ENCODE data around the gene LTK. TPM values are rescaled to one million over a fixed set of nuclear protein-coding genes. Genes with fewer than 3 reads are reported as not detected.

Gene LTK
- total and polyA plus RNA-seq, 2 experiments from 2014 or later: 0.14 TPM; not detected in 1

DNA sequence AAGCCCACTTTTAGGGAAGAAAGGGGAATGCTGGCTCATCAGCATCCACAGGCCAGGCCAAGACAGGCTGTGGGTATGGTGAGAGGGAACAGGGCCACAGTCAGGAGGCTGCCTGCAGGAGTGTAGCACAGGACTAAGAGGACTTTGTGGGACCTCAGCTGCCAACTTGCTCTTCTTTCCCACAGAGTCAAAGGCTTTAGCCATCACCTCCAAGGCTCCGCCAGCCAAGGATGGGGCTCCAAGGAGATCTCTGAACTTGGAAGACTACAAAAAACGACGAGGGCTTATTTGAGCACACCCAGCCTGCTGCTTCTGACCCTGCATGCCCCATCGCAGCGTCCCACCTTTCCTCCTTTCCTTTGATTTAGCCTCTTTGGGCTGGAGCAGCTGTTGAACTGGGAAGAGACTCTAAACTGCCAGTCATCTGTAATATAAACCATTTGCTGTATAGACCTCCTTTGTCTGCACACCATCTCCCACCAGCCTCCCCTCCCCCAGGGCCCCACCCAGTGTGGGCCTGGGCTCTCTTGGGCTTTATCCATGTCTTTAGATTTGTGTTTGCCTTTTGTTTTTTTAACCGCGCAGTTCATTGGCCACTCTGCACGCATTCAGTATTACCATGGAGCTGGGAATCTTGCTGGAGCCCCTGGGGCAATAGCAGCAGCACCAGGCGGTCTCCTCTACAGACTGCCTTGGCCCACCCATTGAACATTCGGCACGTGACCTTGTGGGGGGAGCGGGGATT, 33.1 kb downstream of the LTK start (continued):
- TF ChIP-seq, protein P1, sequence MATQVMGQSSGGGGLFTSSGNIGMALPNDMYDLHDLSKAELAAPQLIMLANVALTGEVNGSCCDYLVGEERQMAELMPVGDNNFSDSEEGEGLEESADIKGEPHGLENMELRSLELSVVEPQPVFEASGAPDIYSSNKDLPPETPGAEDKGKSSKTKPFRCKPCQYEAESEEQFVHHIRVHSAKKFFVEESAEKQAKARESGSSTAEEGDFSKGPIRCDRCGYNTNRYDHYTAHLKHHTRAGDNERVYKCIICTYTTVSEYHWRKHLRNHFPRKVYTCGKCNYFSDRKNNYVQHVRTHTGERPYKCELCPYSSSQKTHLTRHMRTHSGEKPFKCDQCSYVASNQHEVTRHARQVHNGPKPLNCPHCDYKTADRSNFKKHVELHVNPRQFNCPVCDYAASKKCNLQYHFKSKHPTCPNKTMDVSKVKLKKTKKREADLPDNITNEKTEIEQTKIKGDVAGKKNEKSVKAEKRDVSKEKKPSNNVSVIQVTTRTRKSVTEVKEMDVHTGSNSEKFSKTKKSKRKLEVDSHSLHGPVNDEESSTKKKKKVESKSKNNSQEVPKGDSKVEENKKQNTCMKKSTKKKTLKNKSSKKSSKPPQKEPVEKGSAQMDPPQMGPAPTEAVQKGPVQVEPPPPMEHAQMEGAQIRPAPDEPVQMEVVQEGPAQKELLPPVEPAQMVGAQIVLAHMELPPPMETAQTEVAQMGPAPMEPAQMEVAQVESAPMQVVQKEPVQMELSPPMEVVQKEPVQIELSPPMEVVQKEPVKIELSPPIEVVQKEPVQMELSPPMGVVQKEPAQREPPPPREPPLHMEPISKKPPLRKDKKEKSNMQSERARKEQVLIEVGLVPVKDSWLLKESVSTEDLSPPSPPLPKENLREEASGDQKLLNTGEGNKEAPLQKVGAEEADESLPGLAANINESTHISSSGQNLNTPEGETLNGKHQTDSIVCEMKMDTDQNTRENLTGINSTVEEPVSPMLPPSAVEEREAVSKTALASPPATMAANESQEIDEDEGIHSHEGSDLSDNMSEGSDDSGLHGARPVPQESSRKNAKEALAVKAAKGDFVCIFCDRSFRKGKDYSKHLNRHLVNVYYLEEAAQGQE (IDR thresholded peaks at IDR 0.05; ENCODE audit: unreplicated experiment): no peak
- TF ChIP-seq POLR2AphosphoS5 (IDR thresholded peaks at IDR 0.05; ENCODE audit: low read depth) (no peak), EZH2phosphoT487 (IDR thresholded peaks at IDR 0.05; ENCODE audit: unreplicated experiment) (no peak), STAT1 (IDR thresholded peaks at IDR 0.05; ENCODE audit: unreplicated experiment) (no peak), ZNF114 (CRISPR knock-in tag; IDR thresholded peaks at IDR 0.05) (no peak), ZNF331 (CRISPR knock-in tag; IDR thresholded peaks at IDR 0.05; ENCODE audit: low read depth) (no peak)
- TF ChIP-seq, protein P2, sequence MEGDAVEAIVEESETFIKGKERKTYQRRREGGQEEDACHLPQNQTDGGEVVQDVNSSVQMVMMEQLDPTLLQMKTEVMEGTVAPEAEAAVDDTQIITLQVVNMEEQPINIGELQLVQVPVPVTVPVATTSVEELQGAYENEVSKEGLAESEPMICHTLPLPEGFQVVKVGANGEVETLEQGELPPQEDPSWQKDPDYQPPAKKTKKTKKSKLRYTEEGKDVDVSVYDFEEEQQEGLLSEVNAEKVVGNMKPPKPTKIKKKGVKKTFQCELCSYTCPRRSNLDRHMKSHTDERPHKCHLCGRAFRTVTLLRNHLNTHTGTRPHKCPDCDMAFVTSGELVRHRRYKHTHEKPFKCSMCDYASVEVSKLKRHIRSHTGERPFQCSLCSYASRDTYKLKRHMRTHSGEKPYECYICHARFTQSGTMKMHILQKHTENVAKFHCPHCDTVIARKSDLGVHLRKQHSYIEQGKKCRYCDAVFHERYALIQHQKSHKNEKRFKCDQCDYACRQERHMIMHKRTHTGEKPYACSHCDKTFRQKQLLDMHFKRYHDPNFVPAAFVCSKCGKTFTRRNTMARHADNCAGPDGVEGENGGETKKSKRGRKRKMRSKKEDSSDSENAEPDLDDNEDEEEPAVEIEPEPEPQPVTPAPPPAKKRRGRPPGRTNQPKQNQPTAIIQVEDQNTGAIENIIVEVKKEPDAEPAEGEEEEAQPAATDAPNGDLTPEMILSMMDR (conservative IDR thresholded peaks at IDR 0.05; ENCODE audit: low read depth in 2 of 2): no peak

DNA sequence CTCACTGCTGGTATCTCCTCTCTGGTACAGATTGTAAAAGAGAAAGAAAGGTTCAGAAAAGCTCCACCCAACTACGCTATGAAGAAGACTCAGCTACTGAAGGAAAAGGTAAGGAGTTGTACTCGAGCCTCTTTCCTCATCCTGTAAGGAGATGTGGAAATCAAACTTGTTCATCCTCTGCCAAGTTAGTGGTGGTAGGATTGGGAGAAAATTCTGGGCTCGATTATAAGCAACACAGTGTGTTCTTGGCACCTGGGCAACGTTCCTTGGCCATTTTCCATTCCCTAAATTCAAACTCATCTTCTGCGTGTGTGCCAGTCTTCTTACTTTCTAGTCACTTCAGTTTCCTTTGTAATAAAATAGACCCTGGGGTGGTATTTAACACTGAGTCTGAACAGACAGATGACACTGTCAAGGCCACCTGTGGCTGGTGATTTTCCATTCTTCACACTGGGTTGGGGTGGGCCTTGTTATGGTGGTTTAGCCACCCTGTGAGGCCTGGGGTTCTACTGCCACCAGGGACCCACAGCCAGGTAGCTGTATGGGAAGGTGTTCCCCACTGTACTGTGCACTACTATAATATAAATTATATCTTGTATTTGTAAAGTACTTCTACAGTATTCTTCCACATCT, 37.1 kb downstream of the LTK start:
- H3K27me3 Mint-ChIP-seq (ENCODE audit: insufficient read depth, low read depth, poor library complexity): peaks cover 6% of the 10 kb centered on the region
- no peak overlapping the region for H3K27ac ChIP-seq (ENCODE audit: low read depth)
- H2AFZ ChIP-seq: no peak overlapping the region
- no peaks in the 10 kb centered on the region for H3F3A ChIP-seq (replicated peaks; ENCODE audit: low read depth)
- no peak overlapping the region for H3K27ac Mint-ChIP-seq
- no peaks in the 10 kb centered on the region for H3K9me3 Mint-ChIP-seq
- no peak for DNase-seq (ENCODE audit: low spot score)
- no peaks in the 10 kb centered on the region for H3K9me2 ChIP-seq (ENCODE audit: insufficient read depth)
- H3K36me3 ChIP-seq (ENCODE audit: insufficient read depth): peaks cover 48% of the 10 kb centered on the region
- ATAC-seq: no peak
- no peaks in the 10 kb centered on the region for H3K4me1 Mint-ChIP-seq
- no peak overlapping the region for H3K4me3 Mint-ChIP-seq
- peaks cover 82% of the 10 kb centered on the region for H3K36me3 Mint-ChIP-seq (ENCODE audit: low read depth)
- H4K20me1 ChIP-seq (replicated peaks; ENCODE audit: insufficient read depth): peaks cover 6% of the 10 kb centered on the region; the same call in 1 of the 2 replicates
- H3K79me2 ChIP-seq (replicated peaks; ENCODE audit: insufficient read depth): no peaks in the 10 kb centered on the region
- no peaks in the 10 kb centered on the region for H3K4me1 ChIP-seq (ENCODE audit: insufficient read depth)
- no peak overlapping the region for H3K4me3 ChIP-seq
- H3K4me2 ChIP-seq: no peak overlapping the region
- H3K27me3 ChIP-seq (ENCODE audit: insufficient read depth): no peaks in the 10 kb centered on the region
- TF ChIP-seq NANOG (IDR thresholded peaks at IDR 0.05; ENCODE audit: borderline replicate concordance) (no peak), ZNF114 (CRISPR knock-in tag; IDR thresholded peaks at IDR 0.05) (no peak), ZNF331 (CRISPR knock-in tag; IDR thresholded peaks at IDR 0.05; ENCODE audit: low read depth) (no peak), STAT1 (IDR thresholded peaks at IDR 0.05; ENCODE audit: unreplicated experiment) (no peak), EZH2 (IDR thresholded peaks at IDR 0.05; ENCODE audit: low read depth, unreplicated experiment) (no peak), EZH2phosphoT487 (IDR thresholded peaks at IDR 0.05; ENCODE audit: unreplicated experiment) (no peak), JUNB (IDR thresholded peaks at IDR 0.05; ENCODE audit: unreplicated experiment) (no peak)
- TF ChIP-seq, protein P3, sequence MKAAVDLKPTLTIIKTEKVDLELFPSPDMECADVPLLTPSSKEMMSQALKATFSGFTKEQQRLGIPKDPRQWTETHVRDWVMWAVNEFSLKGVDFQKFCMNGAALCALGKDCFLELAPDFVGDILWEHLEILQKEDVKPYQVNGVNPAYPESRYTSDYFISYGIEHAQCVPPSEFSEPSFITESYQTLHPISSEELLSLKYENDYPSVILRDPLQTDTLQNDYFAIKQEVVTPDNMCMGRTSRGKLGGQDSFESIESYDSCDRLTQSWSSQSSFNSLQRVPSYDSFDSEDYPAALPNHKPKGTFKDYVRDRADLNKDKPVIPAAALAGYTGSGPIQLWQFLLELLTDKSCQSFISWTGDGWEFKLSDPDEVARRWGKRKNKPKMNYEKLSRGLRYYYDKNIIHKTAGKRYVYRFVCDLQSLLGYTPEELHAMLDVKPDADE (IDR thresholded peaks at IDR 0.05): no peak
- TF ChIP-seq, protein P2 (conservative IDR thresholded peaks at IDR 0.05; ENCODE audit: low read depth in 2 of 2): no peak
